Right atrium auricular region (tissue), 2 donors: ENCODE results near the gene TBXA2R. TPM values are rescaled to one million over a fixed set of nuclear protein-coding genes. Genes with fewer than 3 reads are reported as not detected.

Experiments used
- DNase-seq: peaks from one replicate; pipeline ENCODE4 v3.0.0-alpha.2; 2019; ENCODE audit warnings: low spot score
- H3K27ac ChIP-seq, 2 donors: fragments of 200-600 bp; sonication (generic); 1 replicate in 1 of 2; 2 replicates in 1 of 2; pipeline ENCODE4 v1.5.1; 2016 to 2019
- H3K27me3 ChIP-seq, 2 donors: fragments of 200-600 bp; sonication (generic); one replicate each; pipeline versions ENCODE4 v1.5.1 to v1.6.0; 2017 to 2019
- H3K36me3 ChIP-seq: fragments of 200-600 bp; sonication (generic); one replicate; pipeline ENCODE4 v1.5.1; 2016
- H3K4me1 ChIP-seq, 2 donors: fragments of 200-600 bp; sonication (generic); one replicate each; pipeline versions ENCODE4 v1.5.1 to v1.6.0; 2017 to 2019
- H3K4me3 ChIP-seq, 2 donors: fragments of 200-600 bp; sonication (generic); 1 replicate in 1 of 2; 2 replicates in 1 of 2; pipeline ENCODE4 v1.5.1; 2017 to 2019; ENCODE audit warnings: mild to moderate bottlenecking in 1 of 2, moderate library complexity in 1 of 2
- H3K9me3 ChIP-seq, 2 donors: fragments of 200-600 bp; sonication (generic); one replicate each; pipeline ENCODE4 v1.5.1; 2019
- total RNA-seq, 2 donors: library from RNA; depleted of rRNA; stranded (reverse); fragments of >200 nt; gene quantifications; one replicate each; pipeline ENCODE4 v1.1.0, GENCODE V29; 2016
- TF ChIP-seq, protein P1 (sequence below), 2 donors: fragments of 200-600 bp; sonication (generic); IDR thresholded peaks; one replicate each; pipeline ENCODE4 v1.5.1; 2019; ENCODE audit warnings: antibody characterized with exemption in 2 of 2

TBXA2R gene
- total RNA-seq, 2 donors from 2014 or later, result 0.67 to 1.1 TPM

DNA sequence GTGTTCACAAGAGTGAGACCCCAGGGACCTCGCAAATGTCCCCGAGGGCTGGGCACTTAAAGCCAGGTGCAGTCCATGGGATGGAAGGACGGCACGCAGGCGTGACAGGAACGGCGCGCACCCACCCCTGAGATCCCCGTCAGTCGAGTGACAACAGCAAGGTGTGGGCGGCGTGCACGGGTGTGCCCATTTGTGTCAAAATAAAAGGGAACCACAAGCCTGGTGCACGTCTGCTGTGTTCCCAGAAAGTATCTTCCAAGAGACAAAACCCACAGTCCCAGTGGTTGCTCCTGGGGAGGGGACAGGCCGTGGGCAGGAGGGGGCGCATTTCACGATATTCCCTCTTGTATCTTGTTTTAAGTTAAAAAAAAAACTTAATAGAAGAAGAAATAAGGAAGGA, 35.6 kb upstream of the TBXA2R start:
- Histone ChIP-seq H3K27me3 (no peaks in the 10 kb centered on the region), H3K36me3 (peaks cover 71% of the 10 kb centered on the region), H3K4me3 (no peak overlapping the region), H3K4me1 (peaks cover 0 to 10% of the 10 kb centered on the region in 2 donors), H3K27ac (no peak overlapping the region), H3K9me3 (no peaks in the 10 kb centered on the region)
- DNase-seq, result no peak
- TF ChIP-seq, protein P1, sequence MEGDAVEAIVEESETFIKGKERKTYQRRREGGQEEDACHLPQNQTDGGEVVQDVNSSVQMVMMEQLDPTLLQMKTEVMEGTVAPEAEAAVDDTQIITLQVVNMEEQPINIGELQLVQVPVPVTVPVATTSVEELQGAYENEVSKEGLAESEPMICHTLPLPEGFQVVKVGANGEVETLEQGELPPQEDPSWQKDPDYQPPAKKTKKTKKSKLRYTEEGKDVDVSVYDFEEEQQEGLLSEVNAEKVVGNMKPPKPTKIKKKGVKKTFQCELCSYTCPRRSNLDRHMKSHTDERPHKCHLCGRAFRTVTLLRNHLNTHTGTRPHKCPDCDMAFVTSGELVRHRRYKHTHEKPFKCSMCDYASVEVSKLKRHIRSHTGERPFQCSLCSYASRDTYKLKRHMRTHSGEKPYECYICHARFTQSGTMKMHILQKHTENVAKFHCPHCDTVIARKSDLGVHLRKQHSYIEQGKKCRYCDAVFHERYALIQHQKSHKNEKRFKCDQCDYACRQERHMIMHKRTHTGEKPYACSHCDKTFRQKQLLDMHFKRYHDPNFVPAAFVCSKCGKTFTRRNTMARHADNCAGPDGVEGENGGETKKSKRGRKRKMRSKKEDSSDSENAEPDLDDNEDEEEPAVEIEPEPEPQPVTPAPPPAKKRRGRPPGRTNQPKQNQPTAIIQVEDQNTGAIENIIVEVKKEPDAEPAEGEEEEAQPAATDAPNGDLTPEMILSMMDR (IDR thresholded peaks at IDR 0.05), result no peak

DNA sequence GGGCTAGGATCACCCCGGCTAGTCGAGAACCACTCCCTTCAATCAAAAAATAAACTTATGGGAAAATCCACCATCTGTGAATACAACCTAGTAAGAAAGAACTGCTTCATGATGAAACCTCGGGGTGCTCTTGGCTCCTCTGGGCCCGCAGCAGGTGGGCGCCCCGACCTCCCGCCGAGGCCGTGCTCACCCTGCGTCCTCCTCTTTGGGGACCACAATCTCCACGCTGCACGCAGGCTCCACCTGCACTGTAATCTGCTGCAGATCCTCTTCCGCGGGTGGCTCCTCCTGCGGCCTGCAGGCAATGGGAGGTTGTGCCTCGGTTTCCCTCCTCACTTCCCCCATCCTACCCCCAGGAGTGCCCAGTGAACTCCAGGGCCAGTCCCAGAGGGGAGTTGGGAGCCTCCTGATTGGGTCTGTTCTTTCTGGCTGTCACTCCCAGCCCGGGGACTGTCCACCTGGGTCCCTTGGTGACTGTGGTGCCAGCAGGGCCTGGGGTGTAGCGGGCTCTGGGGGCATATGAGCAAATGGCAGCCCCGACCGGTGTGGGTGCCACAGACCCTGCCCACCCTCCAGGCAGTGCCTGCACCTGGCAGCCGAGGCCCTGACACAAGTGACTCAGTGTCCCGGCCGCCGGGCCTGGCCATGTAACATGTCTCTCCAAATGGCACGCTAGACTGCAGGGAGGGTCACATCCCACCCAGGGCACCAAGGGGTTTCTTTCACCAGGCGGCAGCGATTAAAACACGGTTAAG, 35.0 kb upstream of the TBXA2R start:
- H3K4me1 ChIP-seq, result peaks cover 0 to 10% of the 10 kb centered on the region in 2 donors
- H3K27ac ChIP-seq, result no peak overlapping the region
- H3K36me3 ChIP-seq, result peaks cover 78% of the 10 kb centered on the region
- DNase-seq, result no peak
- TF ChIP-seq, protein P1 (IDR thresholded peaks at IDR 0.05), result no peak
- H3K27me3 ChIP-seq, result no peaks in the 10 kb centered on the region
- no peaks in the 10 kb centered on the region for H3K9me3 ChIP-seq
- no peak overlapping the region for H3K4me3 ChIP-seq

DNA sequence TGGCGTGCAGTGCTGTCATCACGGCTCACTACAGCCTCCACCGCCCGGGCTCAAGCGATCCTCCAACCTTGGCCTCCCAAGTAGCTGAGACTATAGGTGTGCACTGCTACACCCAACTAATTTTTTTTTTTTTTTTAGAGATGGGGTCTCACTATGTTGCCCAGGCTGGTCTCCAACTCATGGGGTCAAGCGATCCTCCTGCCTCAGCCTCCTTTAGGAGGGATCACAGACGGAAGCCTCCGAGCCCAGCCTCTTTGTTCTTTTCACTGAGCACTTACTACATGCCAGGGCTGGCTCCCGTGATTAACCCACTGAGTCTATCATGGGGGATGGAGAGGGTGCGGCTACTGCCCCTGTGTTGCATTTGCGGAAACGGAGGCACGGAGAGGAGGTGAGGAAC, 32.8 kb upstream of the TBXA2R start:
- Histone ChIP-seq H3K9me3 (no peaks in the 10 kb centered on the region), H3K36me3 (peaks cover 75% of the 10 kb centered on the region), H3K4me1 (no peaks in the 10 kb centered on the region), H3K27me3 (no peaks in the 10 kb centered on the region), H3K4me3 (no peak overlapping the region), H3K27ac (no peak overlapping the region)
- TF ChIP-seq, protein P1 (IDR thresholded peaks at IDR 0.05), result no peak
- no peak for DNase-seq

DNA sequence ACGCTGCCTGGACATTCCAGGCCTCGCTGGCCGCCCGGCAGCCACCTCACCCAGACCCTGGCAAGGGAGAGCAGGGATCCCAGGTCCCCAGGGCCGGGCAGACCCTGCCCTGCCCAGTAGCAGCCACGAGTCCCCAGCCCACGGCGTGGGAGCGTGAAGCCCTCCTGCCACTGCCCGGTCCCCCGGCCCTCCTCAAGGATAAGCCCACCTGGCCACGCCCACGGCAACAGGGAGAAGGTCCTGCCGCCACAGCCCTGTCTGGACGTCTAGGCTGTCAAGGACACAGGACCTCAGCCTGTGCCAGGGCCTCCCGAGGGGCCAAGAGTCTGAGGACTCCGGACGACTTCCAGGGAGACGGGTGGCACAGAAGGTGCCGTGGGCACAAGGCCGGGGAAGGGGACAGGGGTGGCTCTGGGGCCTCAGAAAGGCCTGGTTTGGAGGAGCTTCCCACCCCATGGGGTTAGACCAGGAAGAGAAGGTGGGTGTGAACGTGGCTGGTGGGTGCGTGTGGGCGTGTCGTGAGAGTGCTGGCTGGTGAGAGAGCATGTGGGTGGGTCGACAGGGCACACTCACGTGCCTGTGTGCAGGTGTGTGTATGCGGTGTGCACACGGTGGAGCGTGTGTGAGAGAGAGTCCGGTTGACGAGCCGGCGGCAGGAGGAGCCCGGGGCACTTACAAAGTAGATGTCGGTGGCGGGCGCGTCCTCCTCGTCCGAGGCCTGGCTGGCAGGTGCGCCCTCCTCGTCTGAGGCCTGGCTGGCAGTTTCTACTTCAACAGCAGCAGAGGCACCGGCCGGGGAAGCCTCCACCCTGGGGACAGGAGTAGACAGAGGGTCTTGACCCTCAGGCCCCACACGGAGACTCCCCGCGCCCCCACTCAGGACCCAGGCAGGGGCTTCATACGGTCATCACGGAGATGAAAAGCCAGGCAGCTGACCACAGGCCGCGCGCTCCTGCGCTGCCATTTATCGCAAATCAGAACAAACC, 31.8 kb upstream of the TBXA2R start:
- H3K27ac ChIP-seq, result no peak overlapping the region
- no peak overlapping the region for H3K4me3 ChIP-seq
- TF ChIP-seq, protein P1 (IDR thresholded peaks at IDR 0.05), result no peak
- H3K9me3 ChIP-seq, result no peaks in the 10 kb centered on the region
- no peaks in the 10 kb centered on the region for H3K4me1 ChIP-seq
- no peak for DNase-seq
- peaks cover 67% of the 10 kb centered on the region for H3K36me3 ChIP-seq
- H3K27me3 ChIP-seq, result no peaks in the 10 kb centered on the region

DNA sequence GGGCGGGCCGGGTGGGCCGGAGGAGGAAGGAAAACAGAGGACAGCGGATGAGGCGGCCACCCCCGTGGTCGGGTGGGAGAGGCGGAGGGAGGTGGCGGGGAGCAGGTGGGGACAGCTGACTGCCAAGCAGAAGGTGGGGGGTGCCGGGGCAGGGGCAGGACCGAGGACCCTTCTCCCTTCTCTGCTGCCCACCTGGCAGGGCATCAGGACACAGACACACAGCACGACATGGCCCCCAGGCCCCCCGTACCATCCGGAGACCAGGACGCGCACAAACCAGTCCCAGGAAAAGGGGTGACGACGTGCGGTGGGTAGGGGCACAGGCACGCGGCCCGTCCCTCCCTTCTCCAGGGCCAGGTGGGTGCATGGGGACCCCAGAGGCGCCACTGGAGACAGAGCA, 30.9 kb upstream of the TBXA2R start:
- TF ChIP-seq, protein P1 (IDR thresholded peaks at IDR 0.05), result no peak
- Histone ChIP-seq H3K4me1 (no peaks in the 10 kb centered on the region), H3K9me3 (no peaks in the 10 kb centered on the region), H3K27ac (no peak overlapping the region), H3K36me3 (peaks cover 68% of the 10 kb centered on the region), H3K27me3 (no peaks in the 10 kb centered on the region), H3K4me3 (no peak overlapping the region)
- DNase-seq, result no peak
